K562 (cell line): ENCODE results near the gene SPDEF. TPM values are rescaled to one million over a fixed set of nuclear protein-coding genes. Genes with fewer than 3 reads are reported as not detected.

Experiments
- ARID2 ChIP-seq: fragments of 450-650 bp; IDR thresholded peaks from 2 replicates; pipeline ENCODE4 v1.6.1; 2017; ENCODE audit warnings: antibody characterized with exemption, mild to moderate bottlenecking
- CBFB ChIP-seq: sonication (generic); formaldehyde crosslinking; IDR thresholded peaks from 2 replicates; pipeline ENCODE4 v1.4.0; 2020; ENCODE audit warnings: mild to moderate bottlenecking, missing genetic modification reagents
- CHD2 ChIP-seq: IDR thresholded peaks from 2 replicates; pipeline ENCODE4 v1.6.1; 2011; ENCODE audit warnings: low read depth, low read length
- DNMT1 ChIP-seq: fragments of 450-650 bp; IDR thresholded peaks from 2 replicates; pipeline ENCODE4 v1.6.1; 2016; ENCODE audit warnings: antibody characterized with exemption, mild to moderate bottlenecking
- FOXK2 ChIP-seq, 2 experiments: fragments of 450-650 bp; IDR thresholded peaks in 1 of 2; conservative IDR thresholded peaks in 1 of 2; 2 replicates each; pipeline ENCODE4 v1.6.1; 2016; ENCODE audit warnings: low read depth in 2 of 2, mild to moderate bottlenecking in 1 of 2
- MXI1 ChIP-seq: IDR thresholded peaks from 2 replicates; pipeline ENCODE4 v1.6.1; 2011; ENCODE audit warnings: low read depth, mild to moderate bottlenecking, improper control_type of control experiment, low read length
- PTRF ChIP-seq: fragments of 450-650 bp; IDR thresholded peaks from 2 replicates; pipeline ENCODE4 v1.6.1; 2016; ENCODE audit warnings: mild to moderate bottlenecking, missing genetic modification characterization, missing compliant biosample characterization
- RNF2 ChIP-seq: sonication (generic); IDR thresholded peaks from 2 replicates; pipeline ENCODE4 v1.6.1; 2016
- SIRT6 ChIP-seq: IDR thresholded peaks from one replicate; pipeline ENCODE4 v1.6.1; 2012; ENCODE audit warnings: low read depth, mild to moderate bottlenecking, control low read depth, inconsistent platforms, low read length, moderate library complexity
- SMC3 ChIP-seq: conservative IDR thresholded peaks from 2 replicates; pipeline ENCODE4 v1.6.1; 2011; ENCODE audit warnings: low read depth, low read length, improper control_type of control experiment; ENCODE audit not compliant: insufficient read depth
- SRSF7 ChIP-seq: fragments of 200-400 bp; formaldehyde crosslinking; optimal IDR thresholded peaks from 2 replicates; pipeline ENCODE3; 2017; ENCODE audit warnings: mild to moderate bottlenecking, low read depth, low read length
- TAL1 ChIP-seq: fragments of 450-650 bp; IDR thresholded peaks from 2 replicates; pipeline ENCODE4 v1.6.1; 2016; ENCODE audit warnings: mild to moderate bottlenecking
- YBX1 ChIP-seq: fragments of 450-650 bp; IDR thresholded peaks from 2 replicates; pipeline ENCODE4 v1.7.1; 2016; ENCODE audit warnings: mild to moderate bottlenecking
- ZC3H4 ChIP-seq: sonication (generic); formaldehyde crosslinking; IDR thresholded peaks from 2 replicates; pipeline ENCODE4 v1.9.0; 2021; ENCODE audit warnings: missing genetic modification reagents, borderline replicate concordance
- ZC3H8 ChIP-seq: fragments of 450-650 bp; IDR thresholded peaks from 2 replicates; pipeline ENCODE4 v1.6.1; 2017
- ZNF143 ChIP-seq: sonication (generic); formaldehyde crosslinking; IDR thresholded peaks from 2 replicates; pipeline ENCODE4 v1.9.0; 2022; ENCODE audit warnings: mild to moderate bottlenecking, missing genetic modification reagents
- ZNF282 ChIP-seq: sonication (generic); formaldehyde crosslinking; IDR thresholded peaks from 2 replicates; pipeline ENCODE4 v1.8.1; 2023; ENCODE audit warnings: missing genetic modification reagents
- ZNF75A ChIP-seq: fragments of 450-650 bp; formaldehyde crosslinking; IDR thresholded peaks from 2 replicates; pipeline ENCODE4 v1.4.0; 2020; ENCODE audit warnings: mild to moderate bottlenecking
- polyA plus RNA-seq, 8 experiments: library from polyadenylated mRNA; depleted of rRNA in 4 of 8; stranded (reverse) in 5 of 8; unstranded in 3 of 8; fragments of >200 nt; fragmentation: Nextera tagmentation in 2 of 8; fragmentation: Illumina TruSeq in 1 of 8; extraction: Ambion mirVana in 2 of 8; extraction: Trizol in 1 of 8; gene quantifications; 2 replicates each; pipeline versions ENCODE4 v1.2.1 to v1.2.3, GENCODE V29; 2011 to 2014; ENCODE audit warnings: inconsistent platforms in 1 of 8, missing spikeins in 1 of 8
- total RNA-seq, 7 experiments: library from RNA; depleted of rRNA in 6 of 7; stranded (reverse); fragments of >200 nt in 6 of 7; fragmentation: Illumina TruSeq in 2 of 7; extraction: Trizol in 2 of 7; gene quantifications; 2 replicates each; pipeline versions ENCODE4 v1.2.1 to v1.2.3, GENCODE V29; 2011 to 2021; ENCODE audit warnings: low replicate concordance in 1 of 7
- TF ChIP-seq, protein P1 (sequence below): fragments of 250-450 bp; sonication (Bioruptor Pico); IDR thresholded peaks from 2 replicates; pipeline ENCODE4 v1.5.0; 2021
- TF ChIP-seq, protein P2 (sequence below): fragments of 450-650 bp; formaldehyde crosslinking; IDR thresholded peaks from 2 replicates; pipeline ENCODE4 v1.4.0; 2020; ENCODE audit warnings: mild to moderate bottlenecking, moderate library complexity
- TF ChIP-seq, protein P3 (sequence below): fragments of 450-650 bp; formaldehyde crosslinking; IDR thresholded peaks from 2 replicates; pipeline ENCODE4 v1.4.0; 2020; ENCODE audit warnings: mild to moderate bottlenecking, moderate library complexity
- TF ChIP-seq, protein P4 (sequence below): sonication (generic); formaldehyde crosslinking; IDR thresholded peaks from 2 replicates; pipeline ENCODE4 v1.8.1; 2023; ENCODE audit warnings: missing genetic modification reagents, mild to moderate bottlenecking, borderline replicate concordance

The SPDEF gene
- total and polyA plus RNA-seq, 9 of the 15 experiments (the other 6 are each of a cell fraction or from before 2014, with no cell fraction given), result 0.04 to 0.12 (median 0.11) TPM; not detected in 5

DNA sequence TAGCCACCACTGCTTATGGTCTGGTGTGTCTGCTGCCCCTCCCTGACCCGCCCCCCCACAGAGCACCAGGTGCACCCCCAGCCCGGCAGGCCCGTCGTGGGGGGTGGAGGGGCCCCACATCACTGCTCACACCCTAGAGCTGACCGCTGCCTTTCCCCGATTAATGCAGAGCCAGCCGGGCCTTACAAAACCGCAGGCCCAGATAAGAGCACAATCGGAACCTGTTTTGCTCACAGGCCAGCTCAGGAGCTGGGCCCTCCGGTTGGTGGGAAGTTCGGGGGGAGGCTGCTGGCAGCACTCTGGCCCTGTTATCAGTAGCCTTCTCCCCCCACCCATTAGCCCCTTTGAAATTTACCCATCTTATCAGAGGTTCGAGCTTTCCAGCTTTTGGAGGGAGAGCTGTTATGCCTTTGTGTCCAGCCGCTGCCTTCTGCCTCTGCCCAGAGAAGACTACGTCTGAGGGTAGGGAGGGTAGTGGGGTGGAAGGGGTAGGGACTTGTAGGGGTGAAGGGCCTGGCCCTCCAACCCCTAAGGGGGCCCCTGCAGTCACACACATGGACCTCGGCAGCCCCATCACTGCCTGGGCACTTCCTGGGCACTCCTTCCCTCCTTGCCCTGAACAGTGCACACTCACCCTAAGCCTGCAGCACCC is 6.9 kb upstream of the SPDEF start (continued):
- no peak for TF ChIP-seq SIRT6
- TF ChIP-seq, protein P1, sequence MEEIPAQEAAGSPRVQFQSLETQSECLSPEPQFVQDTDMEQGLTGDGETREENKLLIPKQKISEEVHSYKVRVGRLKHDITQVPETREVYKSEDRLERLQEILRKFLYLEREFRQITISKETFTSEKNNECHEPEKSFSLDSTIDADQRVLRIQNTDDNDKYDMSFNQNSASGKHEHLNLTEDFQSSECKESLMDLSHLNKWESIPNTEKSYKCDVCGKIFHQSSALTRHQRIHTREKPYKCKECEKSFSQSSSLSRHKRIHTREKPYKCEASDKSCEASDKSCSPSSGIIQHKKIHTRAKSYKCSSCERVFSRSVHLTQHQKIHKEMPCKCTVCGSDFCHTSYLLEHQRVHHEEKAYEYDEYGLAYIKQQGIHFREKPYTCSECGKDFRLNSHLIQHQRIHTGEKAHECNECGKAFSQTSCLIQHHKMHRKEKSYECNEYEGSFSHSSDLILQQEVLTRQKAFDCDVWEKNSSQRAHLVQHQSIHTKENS (CRISPR knock-in tag), result no peak
- TF ChIP-seq MXI1, result no peak
- TF ChIP-seq DNMT1, result no peak
- TF ChIP-seq, protein P2, sequence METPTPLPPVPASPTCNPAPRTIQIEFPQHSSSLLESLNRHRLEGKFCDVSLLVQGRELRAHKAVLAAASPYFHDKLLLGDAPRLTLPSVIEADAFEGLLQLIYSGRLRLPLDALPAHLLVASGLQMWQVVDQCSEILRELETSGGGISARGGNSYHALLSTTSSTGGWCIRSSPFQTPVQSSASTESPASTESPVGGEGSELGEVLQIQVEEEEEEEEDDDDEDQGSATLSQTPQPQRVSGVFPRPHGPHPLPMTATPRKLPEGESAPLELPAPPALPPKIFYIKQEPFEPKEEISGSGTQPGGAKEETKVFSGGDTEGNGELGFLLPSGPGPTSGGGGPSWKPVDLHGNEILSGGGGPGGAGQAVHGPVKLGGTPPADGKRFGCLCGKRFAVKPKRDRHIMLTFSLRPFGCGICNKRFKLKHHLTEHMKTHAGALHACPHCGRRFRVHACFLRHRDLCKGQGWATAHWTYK (CRISPR knock-in tag), result 0 out of 2 replicates have a peak, but pooled peaks have one; percentile 69
- TF ChIP-seq ZNF143 (CRISPR knock-in tag), result no peak
- no peak for TF ChIP-seq ZC3H4 (CRISPR knock-in tag)
- TF ChIP-seq YBX1, result no peak
- TF ChIP-seq PTRF (tag), result no peak
- peak; percentile 92 for TF ChIP-seq RNF2
- TF ChIP-seq ZNF282 (CRISPR knock-in tag), result no peak
- no peak for TF ChIP-seq CHD2
- no peak for TF ChIP-seq ZC3H8
- no peak for TF ChIP-seq SMC3
- TF ChIP-seq ZNF75A (CRISPR knock-in tag), result no peak
- TF ChIP-seq, protein P3, sequence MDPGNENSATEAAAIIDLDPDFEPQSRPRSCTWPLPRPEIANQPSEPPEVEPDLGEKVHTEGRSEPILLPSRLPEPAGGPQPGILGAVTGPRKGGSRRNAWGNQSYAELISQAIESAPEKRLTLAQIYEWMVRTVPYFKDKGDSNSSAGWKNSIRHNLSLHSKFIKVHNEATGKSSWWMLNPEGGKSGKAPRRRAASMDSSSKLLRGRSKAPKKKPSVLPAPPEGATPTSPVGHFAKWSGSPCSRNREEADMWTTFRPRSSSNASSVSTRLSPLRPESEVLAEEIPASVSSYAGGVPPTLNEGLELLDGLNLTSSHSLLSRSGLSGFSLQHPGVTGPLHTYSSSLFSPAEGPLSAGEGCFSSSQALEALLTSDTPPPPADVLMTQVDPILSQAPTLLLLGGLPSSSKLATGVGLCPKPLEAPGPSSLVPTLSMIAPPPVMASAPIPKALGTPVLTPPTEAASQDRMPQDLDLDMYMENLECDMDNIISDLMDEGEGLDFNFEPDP (CRISPR knock-in tag), result no peak
- TF ChIP-seq TAL1, result peak; percentile 87
- TF ChIP-seq, protein P4, sequence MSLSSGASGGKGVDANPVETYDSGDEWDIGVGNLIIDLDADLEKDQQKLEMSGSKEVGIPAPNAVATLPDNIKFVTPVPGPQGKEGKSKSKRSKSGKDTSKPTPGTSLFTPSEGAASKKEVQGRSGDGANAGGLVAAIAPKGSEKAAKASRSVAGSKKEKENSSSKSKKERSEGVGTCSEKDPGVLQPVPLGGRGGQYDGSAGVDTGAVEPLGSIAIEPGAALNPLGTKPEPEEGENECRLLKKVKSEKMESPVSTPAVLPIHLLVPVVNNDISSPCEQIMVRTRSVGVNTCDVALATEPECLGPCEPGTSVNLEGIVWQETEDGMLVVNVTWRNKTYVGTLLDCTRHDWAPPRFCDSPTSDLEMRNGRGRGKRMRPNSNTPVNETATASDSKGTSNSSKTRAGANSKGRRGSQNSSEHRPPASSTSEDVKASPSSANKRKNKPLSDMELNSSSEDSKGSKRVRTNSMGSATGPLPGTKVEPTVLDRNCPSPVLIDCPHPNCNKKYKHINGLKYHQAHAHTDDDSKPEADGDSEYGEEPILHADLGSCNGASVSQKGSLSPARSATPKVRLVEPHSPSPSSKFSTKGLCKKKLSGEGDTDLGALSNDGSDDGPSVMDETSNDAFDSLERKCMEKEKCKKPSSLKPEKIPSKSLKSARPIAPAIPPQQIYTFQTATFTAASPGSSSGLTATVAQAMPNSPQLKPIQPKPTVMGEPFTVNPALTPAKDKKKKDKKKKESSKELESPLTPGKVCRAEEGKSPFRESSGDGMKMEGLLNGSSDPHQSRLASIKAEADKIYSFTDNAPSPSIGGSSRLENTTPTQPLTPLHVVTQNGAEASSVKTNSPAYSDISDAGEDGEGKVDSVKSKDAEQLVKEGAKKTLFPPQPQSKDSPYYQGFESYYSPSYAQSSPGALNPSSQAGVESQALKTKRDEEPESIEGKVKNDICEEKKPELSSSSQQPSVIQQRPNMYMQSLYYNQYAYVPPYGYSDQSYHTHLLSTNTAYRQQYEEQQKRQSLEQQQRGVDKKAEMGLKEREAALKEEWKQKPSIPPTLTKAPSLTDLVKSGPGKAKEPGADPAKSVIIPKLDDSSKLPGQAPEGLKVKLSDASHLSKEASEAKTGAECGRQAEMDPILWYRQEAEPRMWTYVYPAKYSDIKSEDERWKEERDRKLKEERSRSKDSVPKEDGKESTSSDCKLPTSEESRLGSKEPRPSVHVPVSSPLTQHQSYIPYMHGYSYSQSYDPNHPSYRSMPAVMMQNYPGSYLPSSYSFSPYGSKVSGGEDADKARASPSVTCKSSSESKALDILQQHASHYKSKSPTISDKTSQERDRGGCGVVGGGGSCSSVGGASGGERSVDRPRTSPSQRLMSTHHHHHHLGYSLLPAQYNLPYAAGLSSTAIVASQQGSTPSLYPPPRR (CRISPR knock-in tag), result peak; percentile 65; the same call in 1 of the 2 replicates
- no peak for TF ChIP-seq FOXK2 (conservative IDR thresholded peaks at IDR 0.05 in 1 of 2, IDR thresholded peaks at IDR 0.05 in 1 of 2; ENCODE audit: low read depth in 2 of 2)
- TF ChIP-seq CBFB, result peak; percentile 99
- no peak for TF ChIP-seq SRSF7
- TF ChIP-seq ARID2, result no peak
